ENCODE results near the gene CDK5R1.
A peak's percentile ranks its signal among the peaks of the same experiment; 100 is the strongest.

The CDK5R1 gene

GRCh38 chr17:32489320-32490100, 2.7 kb downstream of the CDK5R1 start:
- in situ Hi-C loops (cut with MboI; ENCODE audit: low sequenced_read_pairs, unreplicated experiment) = loop anchor here (10.0 kb wide), 1 partner anchor 275 kb away; no protein-coding TSS in a partner anchor
- peak; percentile 57 for DNase-seq (ENCODE audit: low spot score)
- TF ChIP-seq, protein P1, sequence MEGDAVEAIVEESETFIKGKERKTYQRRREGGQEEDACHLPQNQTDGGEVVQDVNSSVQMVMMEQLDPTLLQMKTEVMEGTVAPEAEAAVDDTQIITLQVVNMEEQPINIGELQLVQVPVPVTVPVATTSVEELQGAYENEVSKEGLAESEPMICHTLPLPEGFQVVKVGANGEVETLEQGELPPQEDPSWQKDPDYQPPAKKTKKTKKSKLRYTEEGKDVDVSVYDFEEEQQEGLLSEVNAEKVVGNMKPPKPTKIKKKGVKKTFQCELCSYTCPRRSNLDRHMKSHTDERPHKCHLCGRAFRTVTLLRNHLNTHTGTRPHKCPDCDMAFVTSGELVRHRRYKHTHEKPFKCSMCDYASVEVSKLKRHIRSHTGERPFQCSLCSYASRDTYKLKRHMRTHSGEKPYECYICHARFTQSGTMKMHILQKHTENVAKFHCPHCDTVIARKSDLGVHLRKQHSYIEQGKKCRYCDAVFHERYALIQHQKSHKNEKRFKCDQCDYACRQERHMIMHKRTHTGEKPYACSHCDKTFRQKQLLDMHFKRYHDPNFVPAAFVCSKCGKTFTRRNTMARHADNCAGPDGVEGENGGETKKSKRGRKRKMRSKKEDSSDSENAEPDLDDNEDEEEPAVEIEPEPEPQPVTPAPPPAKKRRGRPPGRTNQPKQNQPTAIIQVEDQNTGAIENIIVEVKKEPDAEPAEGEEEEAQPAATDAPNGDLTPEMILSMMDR (IDR thresholded peaks at IDR 0.05; ENCODE audit: borderline replicate concordance, control extremely low read depth, extremely low read depth, insufficient read depth, missing control alignments) = no peak

GRCh38 chr17:32490101-32490482, 3.3 kb downstream of the CDK5R1 start:
- TF ChIP-seq, protein P1 (IDR thresholded peaks at IDR 0.05; ENCODE audit: borderline replicate concordance, control extremely low read depth, extremely low read depth, insufficient read depth, missing control alignments) = no peak
- in situ Hi-C loops (cut with MboI; ENCODE audit: low sequenced_read_pairs, unreplicated experiment) = no loop called here

DNA sequence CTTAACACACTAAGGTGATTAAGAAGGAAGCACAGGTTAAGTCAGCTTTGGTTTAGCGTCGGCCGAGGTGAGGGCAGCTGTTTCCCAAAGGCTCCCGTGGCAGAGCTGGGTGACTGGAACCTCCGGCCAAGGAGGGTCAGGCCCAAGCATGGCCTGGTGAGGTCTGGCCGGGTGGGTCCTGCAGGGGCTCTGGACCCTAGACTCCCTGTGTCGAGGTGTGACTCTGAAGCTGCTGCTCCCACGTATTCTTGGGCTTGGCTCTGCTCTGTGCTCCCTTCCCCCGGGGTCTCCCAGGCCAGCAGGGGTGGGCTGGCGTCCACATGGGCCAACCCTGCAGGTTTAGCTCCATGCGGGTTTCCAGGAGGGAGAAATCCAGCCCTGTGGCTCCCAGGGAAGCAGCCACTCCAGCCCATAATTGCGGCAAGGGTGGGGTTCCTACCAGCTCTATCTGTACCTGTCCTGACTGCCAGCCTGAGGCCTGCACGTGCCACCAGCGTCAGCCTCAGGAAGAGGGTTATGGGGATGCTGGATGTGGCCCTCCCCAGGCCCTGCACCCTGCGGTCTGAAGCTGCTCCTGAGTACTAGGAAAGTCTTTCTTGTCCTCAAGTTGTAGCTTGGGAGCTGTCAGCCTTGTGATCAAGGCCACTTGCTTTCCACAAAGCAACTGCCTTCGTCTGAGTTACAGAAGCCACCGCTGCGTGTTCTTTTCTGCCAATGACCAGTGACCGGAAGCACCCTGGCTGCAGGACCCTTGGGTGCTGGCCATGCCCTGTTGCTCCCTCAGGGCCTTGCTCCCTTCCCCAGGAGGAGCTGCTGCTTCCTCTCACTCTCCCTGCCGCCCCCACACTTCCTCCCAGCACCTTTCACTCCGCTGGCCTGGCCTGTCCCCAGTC, 4.8 kb downstream of the CDK5R1 start:
- DNase-seq (ENCODE audit: low spot score) = peak; percentile 74
- in situ Hi-C loops (cut with MboI; ENCODE audit: low sequenced_read_pairs, unreplicated experiment) = no loop called here
- TF ChIP-seq, protein P1 (IDR thresholded peaks at IDR 0.05; ENCODE audit: borderline replicate concordance, control extremely low read depth, extremely low read depth, insufficient read depth, missing control alignments) = no peak

More at GRCh38 chr17:32490101-32490482, 3.3 kb downstream of the CDK5R1 start:
- peak; percentile 40 for DNase-seq (ENCODE audit: low spot score)

GRCh38 chr17:32492264-32492589, 5.4 kb downstream of the CDK5R1 start:
- in situ Hi-C loops (cut with MboI; ENCODE audit: low sequenced_read_pairs, unreplicated experiment) = no loop called here
- TF ChIP-seq, protein P1 (IDR thresholded peaks at IDR 0.05; ENCODE audit: borderline replicate concordance, control extremely low read depth, extremely low read depth, insufficient read depth, missing control alignments) = no peak

DNA sequence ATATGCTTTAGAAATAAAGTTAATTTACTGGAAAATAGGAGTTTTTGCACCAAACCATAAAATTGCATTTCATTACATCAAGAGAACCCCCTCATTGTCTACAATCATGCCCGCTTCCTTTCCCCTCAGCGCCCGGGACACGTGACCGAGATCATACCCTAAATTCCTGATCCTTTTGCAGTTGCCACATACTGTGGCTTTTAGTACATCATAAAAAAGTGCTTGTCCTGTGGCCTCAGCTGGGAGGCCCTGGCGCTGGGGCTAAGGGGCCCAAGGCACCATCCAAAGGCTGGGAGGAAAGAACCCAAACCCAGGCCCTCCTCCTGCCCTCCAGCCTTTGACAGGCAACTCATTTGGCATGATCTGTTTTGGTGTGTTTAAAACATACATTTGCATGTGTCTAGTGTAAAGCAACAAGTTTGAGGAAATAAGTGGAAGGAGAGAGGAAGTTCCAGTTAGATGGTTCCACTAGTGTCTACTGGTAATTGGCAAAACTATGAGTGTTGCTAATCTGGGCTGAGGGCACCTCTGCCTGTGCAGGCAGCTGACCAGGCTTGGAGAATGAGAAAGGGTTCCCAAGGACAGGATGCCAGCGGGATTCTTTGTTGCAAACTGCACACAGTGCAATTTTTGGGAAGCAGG, 6.0 kb downstream of the CDK5R1 start:
- TF ChIP-seq, protein P1 (IDR thresholded peaks at IDR 0.05; ENCODE audit: borderline replicate concordance, control extremely low read depth, extremely low read depth, insufficient read depth, missing control alignments) = no peak
- peak; percentile 38 for DNase-seq (ENCODE audit: low spot score)
- in situ Hi-C loops (cut with MboI; ENCODE audit: low sequenced_read_pairs, unreplicated experiment) = no loop called here

More at GRCh38 chr17:32492264-32492589, 5.4 kb downstream of the CDK5R1 start:
- DNase-seq (ENCODE audit: low spot score) = no peak

- TF ChIP-seq, protein P1 (IDR thresholded peaks at IDR 0.05; ENCODE audit: borderline replicate concordance, control extremely low read depth, extremely low read depth, insufficient read depth, missing control alignments) = no peak
- DNase-seq (ENCODE audit: low spot score) = no peak
- in situ Hi-C loops (cut with MboI; ENCODE audit: low sequenced_read_pairs, unreplicated experiment) = no loop called here
Measured at GRCh38 chr17:32493571-32493970, 6.8 kb downstream of the CDK5R1 start.

All from GM13976 (cell line).